Astrocyte of the cerebellum (primary cell): Measurements from ENCODE around the gene SEPTIN10.
"Not testable (repeated sequence)": the region's sequence is repeated elsewhere in the genome, so short reads cannot be mapped to it uniquely, and the experiment has no call there.

ENCODE experiments used
- DNase-seq: peaks from one replicate; pipeline ENCODE4 v3.0.0-alpha.2; 2011; ENCODE audit warnings: low read depth
- H3K4me3 ChIP-seq: 2 replicates; pipeline ENCODE4 v1.5.1; 2011; ENCODE audit warnings: mild to moderate bottlenecking, low read depth, low read length, moderate library complexity
- in situ Hi-C: cut with HindIII; loops from 2 replicates; pipeline ENCODE4 v1.10.0; 2017; ENCODE audit warnings: low sequenced_read_pairs
- TF ChIP-seq, protein P1 (sequence below): IDR thresholded peaks from 2 replicates; pipeline ENCODE4 v1.5.1; 2012; ENCODE audit warnings: low read length, low read depth, moderate library complexity, mild to moderate bottlenecking; ENCODE audit errors: missing control alignments

Gene SEPTIN10

DNA sequence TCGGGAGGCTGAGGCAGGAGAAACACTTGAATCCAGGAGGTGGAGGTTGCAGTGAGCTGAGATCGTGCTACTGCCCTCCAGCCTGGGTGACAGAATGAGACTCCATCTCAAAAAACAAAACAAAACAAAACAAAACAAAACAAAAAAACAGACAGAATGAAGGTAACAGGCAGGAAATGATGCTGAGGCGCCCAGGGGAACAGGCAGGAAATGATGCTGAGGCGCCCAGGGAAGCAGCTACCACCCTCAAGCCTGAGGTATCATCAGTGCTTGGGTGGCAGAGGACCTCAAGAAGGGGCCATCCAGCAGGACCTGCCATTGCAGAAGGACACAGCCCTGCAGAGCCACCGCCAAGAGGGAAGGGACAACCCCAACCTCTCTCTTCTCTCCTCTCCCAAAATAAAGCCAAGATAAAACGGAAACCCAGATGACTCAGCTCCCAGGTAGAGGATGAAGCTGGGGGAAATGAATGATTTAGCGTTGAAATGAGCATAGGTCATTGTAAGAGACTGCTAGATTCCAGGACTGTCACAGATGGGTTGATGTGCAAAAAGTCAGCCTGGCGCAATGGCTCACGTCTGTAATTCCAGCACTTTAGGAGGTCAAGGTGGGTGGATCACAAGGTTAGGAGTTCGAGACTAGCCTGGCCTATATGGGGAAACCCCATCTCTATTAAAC, 19.7 kb upstream of the SEPTIN10 start:
- TF ChIP-seq, protein P1, sequence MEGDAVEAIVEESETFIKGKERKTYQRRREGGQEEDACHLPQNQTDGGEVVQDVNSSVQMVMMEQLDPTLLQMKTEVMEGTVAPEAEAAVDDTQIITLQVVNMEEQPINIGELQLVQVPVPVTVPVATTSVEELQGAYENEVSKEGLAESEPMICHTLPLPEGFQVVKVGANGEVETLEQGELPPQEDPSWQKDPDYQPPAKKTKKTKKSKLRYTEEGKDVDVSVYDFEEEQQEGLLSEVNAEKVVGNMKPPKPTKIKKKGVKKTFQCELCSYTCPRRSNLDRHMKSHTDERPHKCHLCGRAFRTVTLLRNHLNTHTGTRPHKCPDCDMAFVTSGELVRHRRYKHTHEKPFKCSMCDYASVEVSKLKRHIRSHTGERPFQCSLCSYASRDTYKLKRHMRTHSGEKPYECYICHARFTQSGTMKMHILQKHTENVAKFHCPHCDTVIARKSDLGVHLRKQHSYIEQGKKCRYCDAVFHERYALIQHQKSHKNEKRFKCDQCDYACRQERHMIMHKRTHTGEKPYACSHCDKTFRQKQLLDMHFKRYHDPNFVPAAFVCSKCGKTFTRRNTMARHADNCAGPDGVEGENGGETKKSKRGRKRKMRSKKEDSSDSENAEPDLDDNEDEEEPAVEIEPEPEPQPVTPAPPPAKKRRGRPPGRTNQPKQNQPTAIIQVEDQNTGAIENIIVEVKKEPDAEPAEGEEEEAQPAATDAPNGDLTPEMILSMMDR = no peak
- in situ Hi-C loops = no loop called here
- DNase-seq = no peak

DNA sequence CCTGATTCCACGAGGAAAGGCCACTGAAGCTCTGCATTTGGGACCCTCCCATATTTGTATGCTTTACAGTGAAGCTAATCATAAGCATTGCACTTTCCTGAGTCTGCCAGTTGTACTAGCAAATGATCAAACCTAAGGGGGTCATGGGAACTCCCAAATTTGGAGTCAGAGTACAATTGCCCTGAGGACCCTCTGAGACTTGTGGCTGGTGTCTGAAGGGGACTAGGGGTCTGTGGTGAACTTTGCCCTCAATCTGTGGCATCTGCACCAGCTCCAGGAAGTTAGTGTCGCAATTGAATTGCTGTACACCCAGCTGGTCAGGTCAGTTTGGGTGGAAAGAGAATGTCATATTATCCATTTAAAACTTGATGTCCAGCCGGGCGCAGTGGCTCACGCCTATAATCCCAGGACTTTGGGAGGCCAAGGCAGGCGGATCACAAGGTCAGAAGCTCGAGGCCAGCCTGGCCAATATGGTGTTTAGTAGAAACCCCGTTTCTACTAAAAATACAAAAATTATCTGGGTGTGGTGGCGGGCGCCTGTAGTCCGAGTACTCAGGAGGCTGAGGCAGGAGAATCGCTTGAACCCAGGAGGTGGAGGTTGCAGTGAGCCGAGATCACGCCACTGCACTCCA, 18.5 kb upstream of the SEPTIN10 start:
- H3K4me3 ChIP-seq = no peak overlapping the region
- TF ChIP-seq, protein P1 = no peak
- DNase-seq = no peak
- in situ Hi-C loops = no loop called here

More for the DNA sequence above, 19.7 kb upstream of the SEPTIN10 start:
- no peak overlapping the region for H3K4me3 ChIP-seq

DNA sequence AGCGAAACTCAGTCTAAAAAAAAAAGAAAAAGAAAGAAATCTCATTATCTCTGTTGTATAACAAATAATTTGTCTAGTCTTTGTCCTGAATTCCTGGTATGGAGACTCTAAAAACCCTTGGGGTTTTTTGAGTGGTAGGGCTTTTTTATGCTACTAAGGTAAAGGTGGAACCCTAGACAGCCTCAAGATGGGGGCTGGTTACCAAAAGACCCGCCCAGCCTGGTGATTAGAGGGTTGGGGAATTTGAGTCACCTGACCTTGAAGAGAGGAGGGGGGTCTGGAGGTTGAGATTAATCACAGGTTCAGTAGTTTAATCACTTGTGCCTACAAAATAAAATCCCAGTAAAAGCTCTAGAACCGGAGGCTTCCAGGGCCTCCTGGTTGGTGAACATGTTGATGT, 18.0 kb upstream of the SEPTIN10 start:
- H3K4me3 ChIP-seq = no peak overlapping the region
- DNase-seq = no peak
- TF ChIP-seq, protein P1 = no peak
- in situ Hi-C loops = no loop called here

DNA sequence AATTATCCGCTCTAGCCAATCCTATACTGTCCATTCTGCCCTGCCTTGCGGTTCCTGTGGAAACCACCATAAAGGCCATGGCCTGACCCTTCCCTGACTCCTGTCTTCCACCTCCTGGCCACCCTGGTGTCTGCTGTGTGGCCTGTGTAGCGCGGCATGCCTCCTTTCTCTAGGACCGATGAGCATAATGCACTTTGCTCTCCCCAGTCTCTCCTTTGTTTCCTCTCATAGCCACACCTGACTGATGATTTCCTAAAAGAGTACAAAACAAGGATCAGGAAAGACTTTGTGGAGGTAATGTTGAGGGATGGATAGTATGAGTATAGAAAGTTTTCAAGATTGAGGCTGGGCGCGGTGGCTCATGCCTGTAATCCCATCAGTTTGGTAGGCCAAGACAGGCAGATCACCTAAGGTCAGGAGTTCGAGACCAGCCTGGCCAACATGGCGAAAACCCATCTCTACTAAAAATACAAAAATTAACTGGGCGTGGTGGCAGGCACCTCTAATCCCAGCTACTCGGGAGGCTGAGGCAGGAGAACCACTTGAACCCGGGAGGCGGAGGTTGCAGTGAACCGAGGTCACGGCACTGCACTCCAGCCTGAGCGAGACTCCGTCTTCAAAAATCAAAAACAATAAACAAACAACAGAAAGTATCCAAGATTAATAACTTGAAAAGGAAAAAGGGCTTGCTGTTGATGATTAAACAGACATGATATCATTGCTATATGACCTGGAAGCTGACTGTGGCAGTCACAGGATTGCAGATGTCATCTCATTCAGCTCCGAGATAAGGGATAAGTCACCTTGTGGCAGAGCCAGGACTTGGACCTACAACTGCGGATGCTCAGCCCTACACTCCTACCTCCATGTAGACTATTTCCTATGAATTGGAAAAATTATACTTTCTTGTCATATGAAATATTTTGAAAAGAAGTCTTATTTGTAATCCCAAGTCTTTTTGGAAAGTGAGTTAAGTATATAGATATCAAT, 17.0 kb upstream of the SEPTIN10 start:
- no peak for DNase-seq
- in situ Hi-C loops = no loop called here
- no peak overlapping the region for H3K4me3 ChIP-seq
- TF ChIP-seq, protein P1 = no peak

DNA sequence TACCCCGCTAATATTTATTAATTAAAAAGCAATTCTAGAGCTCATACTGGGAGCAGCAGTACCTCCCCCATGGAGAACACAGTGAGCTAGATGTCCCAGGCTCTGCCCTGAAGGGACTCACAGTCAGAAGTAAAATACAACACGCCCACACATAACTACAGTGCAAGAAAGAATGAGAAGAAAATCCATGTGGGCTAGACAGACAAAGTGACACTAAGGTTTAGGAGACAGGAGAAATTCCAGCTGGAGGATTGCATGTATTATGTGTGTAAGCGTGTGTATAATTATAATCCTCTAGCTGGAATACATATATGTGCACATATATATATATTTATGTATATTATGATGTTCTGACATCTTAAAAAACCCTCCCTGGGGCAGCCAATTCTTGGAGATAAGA, 16.1 kb upstream of the SEPTIN10 start:
- H3K4me3 ChIP-seq = no peak overlapping the region
- in situ Hi-C loops = no loop called here
- no peak for DNase-seq
- TF ChIP-seq, protein P1 = no peak

DNA sequence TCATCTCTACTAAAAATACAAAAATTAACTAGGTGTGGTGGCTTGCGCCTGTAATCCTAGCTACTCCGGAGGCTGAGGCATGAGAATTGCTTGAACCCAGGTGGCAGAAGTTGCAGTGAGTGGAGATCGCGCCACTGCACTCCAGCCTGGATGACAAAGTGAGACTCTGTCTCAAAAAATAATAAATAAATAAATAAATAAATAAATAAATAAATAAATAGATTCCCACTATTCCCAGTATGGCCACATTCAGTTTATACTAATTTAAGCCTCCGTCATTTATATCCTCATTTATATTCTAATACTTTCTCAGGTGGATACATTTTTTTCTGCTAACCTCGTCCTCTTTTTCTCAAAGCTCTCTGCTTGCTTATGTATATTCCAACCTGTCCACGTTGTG, 14.6 kb upstream of the SEPTIN10 start:
- DNase-seq, H3K4me3 ChIP-seq, in situ Hi-C loops: not testable (repeated sequence)
